NCI-H2107 (cell line): ENCODE data around the gene URB2.
"Not testable (repeated sequence)": the region's sequence is repeated elsewhere in the genome, so short reads cannot be mapped to it uniquely, and the experiment has no call there.

Experiments
- DNase-seq: peaks from one replicate; lab custom pipeline; 2025; lab: John Stamatoyannopoulos, UW

The URB2 gene

DNA sequence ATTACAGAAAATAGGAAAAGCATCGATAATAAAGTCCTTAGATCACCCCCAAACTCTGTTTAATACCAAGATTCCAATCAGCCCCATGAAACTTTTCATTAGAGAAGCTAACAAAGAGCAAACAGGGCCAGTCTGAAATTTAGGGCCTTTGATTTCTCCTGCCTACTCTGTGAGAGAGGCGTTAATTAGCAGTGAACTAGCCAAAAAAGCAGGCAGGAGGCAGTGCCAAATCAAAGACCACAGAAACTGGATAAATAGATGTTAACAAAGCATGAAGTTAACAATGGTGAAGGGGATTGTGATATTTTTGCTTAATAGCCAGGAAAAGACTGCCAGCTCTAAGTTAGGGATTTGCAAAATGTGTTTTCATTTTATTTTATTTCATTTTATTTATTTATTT is 11.3 kb upstream of the URB2 start:
- no peak for DNase-seq

GRCh38 chr1:229617351-229618100 is 8.5 kb upstream of the URB2 start:
- no peak for DNase-seq

GRCh38 chr1:229619002-229619401 is 7.0 kb upstream of the URB2 start:
- DNase-seq = no peak

GRCh38 chr1:229619614-229620013 is 6.4 kb upstream of the URB2 start:
- no peak for DNase-seq

DNA sequence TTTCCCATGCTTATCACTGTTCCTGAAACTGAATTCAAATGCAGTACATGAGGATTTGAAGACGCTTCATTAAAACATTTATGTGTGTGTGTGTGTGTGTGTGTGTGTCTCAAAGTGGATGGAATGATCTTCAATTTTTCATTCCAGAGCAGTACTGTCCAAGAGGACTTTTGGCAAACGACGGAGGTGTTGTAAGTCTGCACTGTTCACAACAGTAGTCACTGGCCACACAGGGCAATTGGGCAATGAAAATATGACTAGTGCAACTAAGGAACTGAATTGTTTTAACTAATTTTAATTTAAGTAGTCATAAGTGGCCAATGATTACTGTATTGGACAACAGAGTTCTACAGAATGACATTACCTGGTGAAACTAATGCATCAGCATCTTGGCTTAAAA is 5.2 kb upstream of the URB2 start:
- no peak for DNase-seq

GRCh38 chr1:229621663-229622062 is 4.4 kb upstream of the URB2 start:
- DNase-seq = no peak

DNA sequence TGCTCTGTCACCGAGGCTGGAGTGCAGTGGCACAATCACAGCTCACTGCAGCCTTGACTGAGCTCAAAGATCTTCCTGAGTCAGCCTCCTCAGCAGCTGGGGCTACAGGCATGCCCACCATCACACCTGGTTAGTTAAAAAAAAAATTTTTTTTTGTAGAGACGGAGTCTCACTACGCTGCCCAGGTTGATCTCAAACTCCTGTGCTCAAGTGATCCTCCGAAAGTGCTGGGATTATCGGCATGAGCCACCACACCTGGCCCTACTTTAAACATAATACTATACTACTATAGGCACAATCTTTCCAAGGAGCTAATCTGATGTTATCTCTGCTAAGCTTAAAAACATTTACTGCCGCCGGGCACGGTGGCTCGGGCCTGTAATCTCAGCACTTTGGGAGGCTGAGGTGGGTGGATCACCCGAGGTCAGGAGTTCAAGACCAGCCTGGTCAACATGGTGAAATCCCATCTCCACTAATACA is 3.4 kb upstream of the URB2 start:
- not testable (repeated sequence) for DNase-seq

GRCh38 chr1:229623225-229623624 is 2.8 kb upstream of the URB2 start:
- no peak for DNase-seq

DNA sequence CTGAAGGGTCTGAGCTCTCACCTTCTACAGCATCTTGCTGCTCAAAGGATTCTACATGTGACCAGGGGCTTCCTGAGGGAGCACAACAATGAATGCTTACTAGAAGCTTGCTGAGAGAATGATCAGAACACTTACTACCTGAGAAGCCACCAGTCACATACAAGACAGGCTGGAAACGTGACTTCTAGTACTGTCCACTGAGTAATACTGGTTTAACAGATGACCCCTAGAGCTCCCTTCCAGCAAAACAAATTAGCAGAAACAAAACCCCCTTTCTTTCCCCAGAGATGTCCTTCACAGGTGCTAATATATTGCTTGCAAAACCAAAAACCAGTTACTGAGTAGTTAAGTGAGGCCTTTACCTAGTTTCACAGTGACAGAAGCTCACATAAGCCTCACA is 2.2 kb upstream of the URB2 start:
- DNase-seq = no peak

- no peak for DNase-seq
These were observed 1.5 kb upstream of the URB2 start for GRCh38 chr1:229624521-229625070.

DNA sequence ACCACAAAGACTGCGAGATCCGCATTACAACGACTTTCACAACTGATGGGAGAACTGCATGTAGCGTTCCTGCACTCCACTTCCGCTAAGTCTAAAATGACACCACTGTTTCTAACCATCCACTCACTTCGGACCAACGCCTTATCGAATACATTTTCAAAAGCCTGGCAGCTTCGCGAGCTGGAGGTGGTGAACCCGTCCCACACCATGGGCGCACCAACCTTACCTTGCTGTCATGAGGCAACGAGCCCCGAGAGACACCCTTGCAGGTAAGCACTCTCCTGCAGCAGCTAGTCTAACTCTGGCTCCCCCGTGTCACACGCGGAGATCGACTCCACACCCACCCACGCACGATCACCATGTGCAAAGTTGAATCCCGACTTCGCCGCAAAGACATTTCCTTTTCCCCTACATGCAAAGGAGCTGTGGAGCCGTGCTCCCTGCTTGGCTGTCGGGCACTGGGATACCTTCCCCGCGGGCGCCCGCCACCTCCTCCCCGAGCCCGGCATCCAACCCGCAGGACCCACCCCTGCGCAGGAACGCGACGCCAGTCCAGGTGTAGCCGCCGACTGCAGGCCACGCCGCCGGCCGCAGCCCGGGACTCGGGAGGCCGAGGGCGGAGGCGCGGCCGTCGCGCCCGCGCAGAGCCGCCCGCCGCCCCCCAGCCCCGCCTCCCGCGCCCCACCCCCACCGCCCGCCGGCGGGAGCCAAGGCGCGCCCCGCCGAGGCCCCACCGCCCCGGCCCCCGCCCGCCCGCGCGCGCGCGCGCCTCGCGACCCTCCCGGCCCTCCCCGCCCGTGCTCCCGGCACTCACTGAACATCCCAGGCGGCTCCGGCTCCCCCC is 754 bp upstream of the URB2 start:
- peak; percentile 59 for DNase-seq

DNA sequence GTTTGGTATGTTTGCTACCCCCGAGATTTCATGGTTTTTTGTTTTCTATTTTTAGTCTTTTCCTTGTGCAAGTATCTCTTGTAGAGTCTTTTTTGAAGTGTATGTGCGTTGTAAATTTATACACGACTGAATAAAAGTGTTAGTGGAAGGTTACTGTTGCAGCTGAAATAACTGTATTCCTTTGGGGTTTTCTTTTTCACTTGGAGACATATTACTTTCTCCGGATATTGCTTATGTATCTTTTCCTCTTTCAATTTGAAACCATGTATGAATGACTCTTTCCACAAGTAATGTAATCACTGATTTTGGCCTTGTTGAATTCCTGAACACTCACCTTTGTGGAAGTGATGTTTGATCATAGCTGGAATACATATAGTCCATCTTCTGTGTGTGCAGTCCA is 956 bp downstream of the URB2 start:
- no peak for DNase-seq

DNA sequence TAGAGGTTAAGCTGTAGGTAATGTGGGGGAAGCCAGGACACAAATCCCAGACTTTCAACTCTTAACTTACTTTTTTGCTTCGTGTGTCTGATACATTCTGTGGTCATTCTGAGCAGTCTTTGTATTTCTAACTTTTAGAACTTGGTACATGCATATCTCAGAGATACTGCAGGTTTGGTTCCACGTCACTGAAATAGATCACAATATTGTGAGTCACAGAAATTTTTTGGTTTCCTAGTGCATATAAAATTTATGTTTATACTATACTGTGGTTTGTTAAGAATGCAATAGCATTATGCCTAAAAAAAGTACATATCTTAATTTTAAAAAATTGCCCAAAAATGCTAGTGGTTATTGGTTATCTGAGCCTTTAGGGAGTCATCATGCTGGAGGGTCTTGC is 3.2 kb downstream of the URB2 start:
- no peak for DNase-seq

GRCh38 chr1:229631148-229631547 is 5.1 kb downstream of the URB2 start:
- no peak for DNase-seq

DNA sequence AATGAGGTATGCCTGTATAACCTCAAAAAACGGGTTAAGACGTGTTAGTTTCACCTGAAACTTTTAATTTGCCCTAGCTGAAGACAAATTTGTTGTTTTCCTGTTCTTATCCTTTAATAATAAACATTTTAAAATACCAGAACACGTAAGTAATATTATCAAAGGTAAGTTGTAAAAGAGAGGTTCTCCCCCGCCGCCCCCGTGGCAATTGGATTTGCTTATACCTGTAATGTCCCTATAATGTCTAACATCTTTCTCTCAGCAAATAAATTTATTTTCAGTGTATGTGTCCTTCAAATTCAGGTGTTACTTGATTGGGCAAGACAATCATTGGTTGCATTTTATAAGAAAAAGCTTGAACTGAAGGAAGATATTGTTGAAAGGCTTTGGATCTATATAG is 5.9 kb downstream of the URB2 start:
- no peak for DNase-seq

GRCh38 chr1:229636042-229636441 is 10.0 kb downstream of the URB2 start:
- DNase-seq = no peak

- DNase-seq = no peak
These were observed 11.7 kb downstream of the URB2 start for GRCh38 chr1:229637746-229638145.

GRCh38 chr1:229640455-229640854 is 14.4 kb downstream of the URB2 start:
- no peak for DNase-seq

GRCh38 chr1:229641306-229641705 is 15.3 kb downstream of the URB2 start:
- no peak for DNase-seq

DNA sequence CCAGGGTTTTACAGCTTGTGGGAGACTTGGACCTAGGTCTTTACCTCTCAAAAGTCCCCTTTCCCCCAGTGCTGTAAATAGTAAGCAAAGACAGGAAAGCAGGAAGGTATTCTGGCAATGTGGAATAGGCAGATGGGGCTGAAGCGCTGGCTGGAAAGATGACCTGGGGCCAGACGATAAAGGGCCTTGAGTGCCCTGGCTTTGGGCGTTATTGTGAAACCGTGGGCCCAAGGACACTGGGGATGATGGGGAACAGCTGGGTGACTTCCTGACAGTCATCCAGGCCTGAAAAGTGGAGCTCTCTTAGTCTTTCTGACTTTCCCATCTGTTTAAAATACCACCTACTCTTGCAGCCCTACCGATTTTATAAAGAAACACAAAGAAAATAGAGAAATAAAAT is 16.3 kb downstream of the URB2 start:
- no peak for DNase-seq

GRCh38 chr1:229642970-229643369 is 16.9 kb downstream of the URB2 start:
- no peak for DNase-seq

DNA sequence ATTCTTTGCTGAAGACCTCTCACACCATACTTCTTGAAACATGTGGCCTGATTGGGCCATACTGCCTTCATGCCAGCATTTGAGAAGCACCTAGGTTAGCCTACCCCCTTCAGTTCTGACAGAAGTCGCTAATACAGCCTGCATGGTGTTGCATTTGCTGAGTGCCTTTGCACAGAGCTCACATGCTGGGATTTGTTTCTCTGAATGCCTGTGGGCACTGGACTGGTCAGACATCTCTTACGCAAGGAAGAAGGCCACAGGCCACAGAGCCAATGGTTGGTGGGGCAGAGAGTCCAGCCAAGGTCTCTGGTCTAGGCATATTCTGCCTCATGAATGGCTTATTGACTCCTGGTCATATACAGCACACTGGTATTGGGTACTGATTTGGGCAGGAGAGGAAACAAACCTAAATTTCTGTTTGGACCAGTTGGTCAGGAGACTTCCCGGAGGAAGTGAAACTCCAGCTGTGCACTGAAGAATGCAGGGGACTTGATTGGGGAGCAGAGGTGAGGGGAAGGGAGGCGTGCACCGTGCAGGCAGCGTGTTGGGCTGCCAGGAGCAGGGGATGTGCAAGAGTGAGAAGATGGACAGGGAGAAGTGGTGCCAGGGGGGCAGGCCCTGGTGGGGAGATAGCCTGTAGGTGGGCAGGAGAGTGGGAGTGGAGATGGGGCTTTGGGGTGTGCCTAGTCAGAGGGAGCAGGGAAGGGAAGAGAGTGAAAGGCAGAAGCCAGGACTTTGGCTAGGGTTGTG is 18.1 kb downstream of the URB2 start:
- no peak for DNase-seq
